Epithelial cell of esophagus (primary cell): ENCODE results near the gene USP30.

Experiments used
- DNase-seq: peaks from one replicate; pipeline ENCODE4 v3.0.0; 2010; ENCODE audit warnings: low read depth
- H3K4me3 ChIP-seq: 2 replicates; pipeline ENCODE4 v1.5.1; 2011; ENCODE audit warnings: mild to moderate bottlenecking, low read length, control low read depth
- TF ChIP-seq, protein P1 (sequence below): IDR thresholded peaks from 2 replicates; pipeline ENCODE4 v1.5.1; 2011; ENCODE audit warnings: low read depth, mild to moderate bottlenecking, low read length, control low read depth, inconsistent platforms; ENCODE audit not compliant: insufficient read depth; ENCODE audit errors: missing control alignments

USP30 gene

GRCh38 chr12:109137055-109137454, 84.7 kb downstream of the USP30 start:
- H3K4me3 ChIP-seq: no peak overlapping the region
- DNase-seq: no peak
- TF ChIP-seq, protein P1, sequence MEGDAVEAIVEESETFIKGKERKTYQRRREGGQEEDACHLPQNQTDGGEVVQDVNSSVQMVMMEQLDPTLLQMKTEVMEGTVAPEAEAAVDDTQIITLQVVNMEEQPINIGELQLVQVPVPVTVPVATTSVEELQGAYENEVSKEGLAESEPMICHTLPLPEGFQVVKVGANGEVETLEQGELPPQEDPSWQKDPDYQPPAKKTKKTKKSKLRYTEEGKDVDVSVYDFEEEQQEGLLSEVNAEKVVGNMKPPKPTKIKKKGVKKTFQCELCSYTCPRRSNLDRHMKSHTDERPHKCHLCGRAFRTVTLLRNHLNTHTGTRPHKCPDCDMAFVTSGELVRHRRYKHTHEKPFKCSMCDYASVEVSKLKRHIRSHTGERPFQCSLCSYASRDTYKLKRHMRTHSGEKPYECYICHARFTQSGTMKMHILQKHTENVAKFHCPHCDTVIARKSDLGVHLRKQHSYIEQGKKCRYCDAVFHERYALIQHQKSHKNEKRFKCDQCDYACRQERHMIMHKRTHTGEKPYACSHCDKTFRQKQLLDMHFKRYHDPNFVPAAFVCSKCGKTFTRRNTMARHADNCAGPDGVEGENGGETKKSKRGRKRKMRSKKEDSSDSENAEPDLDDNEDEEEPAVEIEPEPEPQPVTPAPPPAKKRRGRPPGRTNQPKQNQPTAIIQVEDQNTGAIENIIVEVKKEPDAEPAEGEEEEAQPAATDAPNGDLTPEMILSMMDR: no peak
